Germinal center (tissue), 1 donor: ENCODE measurements around the gene CENPP.
A peak's percentile ranks its signal among the peaks of the same experiment; 100 is the strongest.

Experiments used
- DNase-seq: peaks from one replicate; pipeline ENCODE4 v3.0.0; 2012; ENCODE audit warnings: mixed read lengths, low spot score

Gene CENPP

GRCh38 chr9:92325269-92325990, at the start of gene CENPP, which contains the start of gene NOL8:
Gene CENPP, plus strand, starts transcription at chr9:92325953.
Gene NOL8, minus strand, starts transcription at chr9:92325350. Its CDS starts 1,189 bp downstream, at chr9:92324161.
- DNase-seq = peak; percentile 91

- DNase-seq = no peak
Measured at GRCh38 chr9:92276331-92277032, 49.3 kb upstream of the CENPP start.

- no peak for DNase-seq
Measured at GRCh38 chr9:92278110-92278509, 47.6 kb upstream of the CENPP start.

- no peak for DNase-seq
Measured at GRCh38 chr9:92279302-92279701, 46.5 kb upstream of the CENPP start.

- DNase-seq = no peak
Measured at GRCh38 chr9:92289708-92290390, 35.9 kb upstream of the CENPP start.

GRCh38 chr9:92290785-92291429, 34.8 kb upstream of the CENPP start:
- DNase-seq = no peak

- no peak for DNase-seq
Measured at GRCh38 chr9:92291577-92291976, 34.2 kb upstream of the CENPP start.

GRCh38 chr9:92292338-92293074, 33.2 kb upstream of the CENPP start:
- no peak for DNase-seq

- no peak for DNase-seq
Measured at GRCh38 chr9:92293075-92293354, 32.7 kb upstream of the CENPP start.

- peak; percentile 98 for DNase-seq
Measured at GRCh38 chr9:92293452-92294296, 32.1 kb upstream of the CENPP start, which contains the start of gene IARS1. Gene IARS1, minus strand, starts transcription at chr9:92293697. Its CDS starts 4,278 bp downstream, at chr9:92289419.

GRCh38 chr9:92294297-92294676, 31.5 kb upstream of the CENPP start:
- no peak for DNase-seq

- no peak for DNase-seq
Measured at GRCh38 chr9:92295240-92295790, 30.4 kb upstream of the CENPP start.

- DNase-seq = no peak
Measured at GRCh38 chr9:92295827-92296258, 29.9 kb upstream of the CENPP start.

- no peak for DNase-seq
Measured at GRCh38 chr9:92297611-92298010, 28.1 kb upstream of the CENPP start.

GRCh38 chr9:92298036-92298435, 27.7 kb upstream of the CENPP start:
- DNase-seq = no peak

- peak; percentile 58 for DNase-seq
Measured at GRCh38 chr9:92299116-92299515, 26.6 kb upstream of the CENPP start.

- DNase-seq = no peak
Measured at GRCh38 chr9:92300936-92301335, 24.8 kb upstream of the CENPP start.

- no peak for DNase-seq
Measured at GRCh38 chr9:92308893-92309292, 16.9 kb upstream of the CENPP start.

GRCh38 chr9:92310562-92310961, 15.2 kb upstream of the CENPP start:
- no peak for DNase-seq

- no peak for DNase-seq
Measured at GRCh38 chr9:92312887-92313623, 12.7 kb upstream of the CENPP start.
